ENCODE results near the gene ADCY10. TPM values are rescaled to one million over a fixed set of nuclear protein-coding genes. Genes with fewer than 3 reads are reported as not detected.

ADCY10 gene
- polyA plus RNA-seq, 1 experiment, result 0.01 TPM

- no peak for TF ChIP-seq CTCF (IDR thresholded peaks at IDR 0.05; ENCODE audit: low read depth, low read length)
- H3K9me3 ChIP-seq (ENCODE audit: control insufficient read depth, insufficient read depth, low read length), result no peaks in the 10 kb centered on the region
- ChIA-PET POLR2A (interaction anchor here (0.6 to 0.7 kb wide), 2 partner anchors 47 to 75 kb away, joined by 3 to 6 read pairs; no protein-coding TSS in a partner anchor), CTCF (interaction anchor here (0.6 to 1.3 kb wide), 4 partner anchors 14 to 295 kb away, joined by 4 to 11 read pairs (median 4); no protein-coding TSS in a partner anchor)
- no peak overlapping the region for H3K27ac ChIP-seq (ENCODE audit: low read depth, low read length)
- no peak overlapping the region for H3K4me3 ChIP-seq (ENCODE audit: low read depth, low read length)
- no peak for DNase-seq (ENCODE audit: low read depth, low spot score)
- no peaks in the 10 kb centered on the region for H3K27me3 ChIP-seq (ENCODE audit: control insufficient read depth, insufficient read depth, low read length)
Measured at GRCh38 chr1:167790117-167790516, 123.8 kb downstream of the ADCY10 start.

GRCh38 chr1:167789501-167789900 lies 124.4 kb downstream of the ADCY10 start:
- POLR2A ChIA-PET, result no interaction called here
- no peak overlapping the region for H3K27ac ChIP-seq (ENCODE audit: low read depth, low read length)
- no peak for TF ChIP-seq CTCF (IDR thresholded peaks at IDR 0.05; ENCODE audit: low read depth, low read length)

GRCh38 chr1:167786502-167786901 lies 127.4 kb downstream of the ADCY10 start:
- H3K27me3 ChIP-seq (ENCODE audit: control insufficient read depth, insufficient read depth, low read length), result no peaks in the 10 kb centered on the region
- no peak for DNase-seq (ENCODE audit: low read depth, low spot score)
- ChIA-PET CTCF (no interaction called here), POLR2A (no interaction called here)
- TF ChIP-seq CTCF (IDR thresholded peaks at IDR 0.05; ENCODE audit: low read depth, low read length), result no peak
- no peaks in the 10 kb centered on the region for H3K9me3 ChIP-seq (ENCODE audit: control insufficient read depth, insufficient read depth, low read length)
- H3K27ac ChIP-seq (ENCODE audit: low read depth, low read length), result no peak overlapping the region
- no peak overlapping the region for H3K4me3 ChIP-seq (ENCODE audit: low read depth, low read length)

More at GRCh38 chr1:167789501-167789900, 124.4 kb downstream of the ADCY10 start:
- Histone ChIP-seq H3K27me3 (ENCODE audit: control insufficient read depth, insufficient read depth, low read length) (no peaks in the 10 kb centered on the region), H3K9me3 (ENCODE audit: control insufficient read depth, insufficient read depth, low read length) (no peaks in the 10 kb centered on the region), H3K4me3 (ENCODE audit: low read depth, low read length) (no peak overlapping the region)
- CTCF ChIA-PET, result interaction anchor here (0.6 to 1.3 kb wide), 4 partner anchors 14 to 296 kb away, joined by 3 to 11 read pairs (median 4); no protein-coding TSS in a partner anchor
- DNase-seq (ENCODE audit: low read depth, low spot score), result no peak

GRCh38 chr1:167784876-167785550 lies 128.9 kb downstream of the ADCY10 start:
- POLR2A ChIA-PET, result no interaction called here
- Histone ChIP-seq H3K4me3 (ENCODE audit: low read depth, low read length) (no peak overlapping the region), H3K27ac (ENCODE audit: low read depth, low read length) (no peak overlapping the region), H3K9me3 (ENCODE audit: control insufficient read depth, insufficient read depth, low read length) (no peaks in the 10 kb centered on the region), H3K27me3 (ENCODE audit: control insufficient read depth, insufficient read depth, low read length) (no peaks in the 10 kb centered on the region)
- CTCF ChIA-PET, result no interaction called here
- no peak for TF ChIP-seq CTCF (IDR thresholded peaks at IDR 0.05; ENCODE audit: low read depth, low read length)
- no peak for DNase-seq (ENCODE audit: low read depth, low spot score)

DNA sequence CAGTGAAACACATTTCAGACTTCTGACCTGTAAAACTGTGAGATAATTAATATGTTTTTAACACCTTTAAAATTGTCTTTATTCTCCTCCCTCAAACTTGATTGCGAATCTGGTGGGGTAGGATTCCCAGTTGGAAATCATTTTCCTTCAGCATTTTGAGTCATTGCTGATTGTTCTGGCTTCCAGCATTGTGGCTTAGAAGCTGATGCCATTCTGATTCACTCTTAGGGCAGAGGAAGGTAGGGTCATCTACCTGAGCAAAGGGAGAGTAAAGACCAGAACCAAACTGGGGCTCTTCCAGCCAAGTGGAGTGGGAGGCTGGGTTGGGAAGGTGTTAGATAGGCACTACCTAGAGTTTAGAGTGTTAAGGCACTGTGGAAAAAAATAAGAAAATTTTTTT lies 131.0 kb downstream of the ADCY10 start:
- ChIA-PET POLR2A (no interaction called here), CTCF (no interaction called here)
- Histone ChIP-seq H3K27ac (ENCODE audit: low read depth, low read length) (no peak overlapping the region), H3K9me3 (ENCODE audit: control insufficient read depth, insufficient read depth, low read length) (no peaks in the 10 kb centered on the region), H3K4me3 (ENCODE audit: low read depth, low read length) (no peak overlapping the region), H3K27me3 (ENCODE audit: control insufficient read depth, insufficient read depth, low read length) (no peaks in the 10 kb centered on the region)
- DNase-seq (ENCODE audit: low read depth, low spot score), result no peak
- no peak for TF ChIP-seq CTCF (IDR thresholded peaks at IDR 0.05; ENCODE audit: low read depth, low read length)

Data from AG04450 (cell line).